ENCODE results near the gene C4B. TPM values are rescaled to one million over a fixed set of nuclear protein-coding genes. Genes with fewer than 3 reads are reported as not detected.
"Not testable (repeated sequence)": the region's sequence is repeated elsewhere in the genome, so short reads cannot be mapped to it uniquely, and the experiment has no call there.

C4B gene
- total RNA-seq, 1 donor from 2014 or later, result 10.3 TPM

DNA sequence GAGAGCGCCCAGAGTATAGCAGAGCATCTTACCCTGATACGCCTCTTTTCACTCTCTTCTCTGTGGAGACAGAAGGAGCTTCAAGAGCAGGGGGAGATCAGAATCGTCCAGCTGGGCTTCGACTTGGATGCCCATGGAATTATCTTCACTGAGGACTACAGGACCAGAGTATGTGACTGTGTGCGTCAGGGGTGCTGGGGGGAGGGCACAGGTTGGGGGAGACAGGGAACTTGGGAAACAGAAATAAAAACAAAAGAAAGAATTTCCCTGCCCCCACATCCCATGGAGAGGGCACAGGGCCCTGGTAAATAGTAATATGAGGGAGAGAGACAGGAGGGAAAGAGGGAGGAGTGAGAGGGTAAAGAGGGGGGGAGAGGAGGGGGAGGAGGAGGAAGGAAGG lies 35.8 kb upstream of the C4B start:
- TF ChIP-seq, protein P1, sequence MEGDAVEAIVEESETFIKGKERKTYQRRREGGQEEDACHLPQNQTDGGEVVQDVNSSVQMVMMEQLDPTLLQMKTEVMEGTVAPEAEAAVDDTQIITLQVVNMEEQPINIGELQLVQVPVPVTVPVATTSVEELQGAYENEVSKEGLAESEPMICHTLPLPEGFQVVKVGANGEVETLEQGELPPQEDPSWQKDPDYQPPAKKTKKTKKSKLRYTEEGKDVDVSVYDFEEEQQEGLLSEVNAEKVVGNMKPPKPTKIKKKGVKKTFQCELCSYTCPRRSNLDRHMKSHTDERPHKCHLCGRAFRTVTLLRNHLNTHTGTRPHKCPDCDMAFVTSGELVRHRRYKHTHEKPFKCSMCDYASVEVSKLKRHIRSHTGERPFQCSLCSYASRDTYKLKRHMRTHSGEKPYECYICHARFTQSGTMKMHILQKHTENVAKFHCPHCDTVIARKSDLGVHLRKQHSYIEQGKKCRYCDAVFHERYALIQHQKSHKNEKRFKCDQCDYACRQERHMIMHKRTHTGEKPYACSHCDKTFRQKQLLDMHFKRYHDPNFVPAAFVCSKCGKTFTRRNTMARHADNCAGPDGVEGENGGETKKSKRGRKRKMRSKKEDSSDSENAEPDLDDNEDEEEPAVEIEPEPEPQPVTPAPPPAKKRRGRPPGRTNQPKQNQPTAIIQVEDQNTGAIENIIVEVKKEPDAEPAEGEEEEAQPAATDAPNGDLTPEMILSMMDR (IDR thresholded peaks at IDR 0.05), result no peak
- Mint-ChIP-seq H3K4me1 (ENCODE audit: low read depth) (peaks cover under 1% of the 10 kb centered on the region), H3K27me3 (ENCODE audit: low read depth) (no peaks in the 10 kb centered on the region), H3K4me3 (ENCODE audit: unreplicated experiment) (no peak overlapping the region), H3K27ac (ENCODE audit: unreplicated experiment) (no peak overlapping the region), H3K36me3 (ENCODE audit: low read depth) (peaks cover 2% of the 10 kb centered on the region), H3K9me3 (ENCODE audit: low read depth) (no peaks in the 10 kb centered on the region)
- DNase-seq (ENCODE audit: low spot score), result no peak

DNA sequence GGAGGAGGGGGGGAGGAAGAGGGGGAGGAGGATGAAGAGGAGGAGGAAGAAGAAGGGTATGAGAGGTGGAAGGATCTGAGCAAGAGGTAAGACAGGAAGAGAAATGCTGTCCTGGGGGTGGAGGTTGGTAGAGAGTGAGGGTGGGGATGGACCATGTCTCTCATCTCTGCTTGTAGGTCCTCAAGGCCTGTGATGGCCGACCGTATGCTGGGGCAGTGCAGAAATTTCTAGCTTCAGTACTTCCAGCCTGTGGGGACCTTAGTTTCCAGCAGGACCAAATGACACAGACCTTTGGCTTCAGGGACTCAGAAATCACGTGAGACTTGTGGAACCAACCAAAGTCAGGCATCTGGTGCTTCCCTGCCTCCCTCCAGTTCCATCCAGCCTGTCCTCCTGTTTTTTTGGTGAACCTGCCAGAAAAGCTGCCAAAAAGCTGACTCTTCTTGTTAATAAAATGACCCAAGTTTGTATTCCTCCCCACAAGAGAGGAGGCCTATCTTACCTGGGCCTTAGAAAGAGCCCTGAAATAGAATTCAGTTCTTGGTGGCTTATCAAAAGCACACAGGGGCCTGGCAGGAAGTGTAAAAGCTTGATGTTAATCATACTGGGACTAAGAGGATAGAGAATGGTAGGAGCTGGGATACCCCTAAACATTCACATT lies 35.2 kb upstream of the C4B start:
- H3K36me3 Mint-ChIP-seq (ENCODE audit: low read depth), result peaks cover 2% of the 10 kb centered on the region
- no peaks in the 10 kb centered on the region for H3K9me3 Mint-ChIP-seq (ENCODE audit: low read depth)
- TF ChIP-seq, protein P1 (IDR thresholded peaks at IDR 0.05), result no peak
- no peak for DNase-seq (ENCODE audit: low spot score)
- H3K4me1 Mint-ChIP-seq (ENCODE audit: low read depth), result no peaks in the 10 kb centered on the region
- H3K27me3 Mint-ChIP-seq (ENCODE audit: low read depth), result no peaks in the 10 kb centered on the region
- H3K4me3 Mint-ChIP-seq (ENCODE audit: unreplicated experiment), result no peak overlapping the region
- H3K27ac Mint-ChIP-seq (ENCODE audit: unreplicated experiment), result no peak overlapping the region

DNA sequence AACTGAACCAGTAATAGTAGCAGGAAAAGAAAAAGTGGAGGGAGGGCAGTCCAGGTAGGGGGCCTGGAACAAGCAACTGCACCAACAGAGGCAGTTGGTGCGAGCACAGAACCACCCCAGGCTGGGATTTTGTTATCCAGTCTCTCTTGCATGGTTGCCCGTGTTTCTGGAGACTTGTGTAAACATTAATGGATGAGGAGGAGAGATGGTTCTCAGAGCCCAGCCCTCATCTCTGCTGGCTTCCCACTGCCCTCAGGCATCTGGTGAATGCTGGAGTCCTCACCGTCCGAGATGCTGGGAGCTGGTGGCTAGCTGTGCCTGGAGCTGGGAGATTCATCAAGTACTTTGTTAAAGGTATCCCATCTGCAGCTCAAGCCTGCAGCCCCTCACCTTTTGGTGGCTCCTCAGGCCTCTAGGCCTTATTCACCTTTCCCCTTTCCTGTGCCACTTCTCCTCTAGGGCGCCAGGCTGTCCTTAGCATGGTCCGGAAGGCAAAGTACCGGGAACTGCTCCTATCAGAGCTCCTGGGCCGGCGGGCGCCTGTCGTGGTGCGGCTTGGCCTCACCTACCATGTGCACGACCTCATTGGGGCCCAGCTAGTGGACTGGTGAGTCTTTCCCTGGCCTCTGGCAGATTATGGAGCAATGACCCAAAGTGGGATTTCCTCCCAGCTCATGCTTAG lies 34.3 kb upstream of the C4B start:
- H3K27ac Mint-ChIP-seq (ENCODE audit: unreplicated experiment); H3K4me1 Mint-ChIP-seq (ENCODE audit: low read depth); H3K9me3 Mint-ChIP-seq (ENCODE audit: low read depth); H3K4me3 Mint-ChIP-seq (ENCODE audit: unreplicated experiment); H3K27me3 Mint-ChIP-seq (ENCODE audit: low read depth); H3K36me3 Mint-ChIP-seq (ENCODE audit: low read depth): not testable (repeated sequence)
- peak; percentile 72 for DNase-seq (ENCODE audit: low spot score)

DNA sequence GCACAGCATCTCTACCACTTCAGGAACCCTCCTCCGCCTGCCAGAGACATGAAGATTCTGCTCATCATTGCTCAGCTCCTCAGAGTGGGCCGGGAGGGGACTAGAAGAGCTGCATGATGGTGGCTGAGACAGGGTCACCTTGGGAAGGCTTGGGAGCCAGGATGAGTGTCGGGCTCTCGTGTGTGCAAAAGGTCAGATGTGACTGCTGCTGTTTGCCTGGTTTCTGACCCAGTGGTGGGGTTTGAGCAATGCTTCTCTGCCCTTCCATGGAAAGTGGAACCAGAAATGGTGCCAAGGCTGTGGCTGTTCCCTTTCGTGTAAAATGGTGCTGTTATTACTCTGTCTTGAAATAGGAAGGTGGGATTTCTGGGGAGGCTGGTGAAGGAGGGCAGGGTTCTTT lies 33.6 kb upstream of the C4B start:
- not testable (repeated sequence) for H3K27me3 Mint-ChIP-seq (ENCODE audit: low read depth); H3K36me3 Mint-ChIP-seq (ENCODE audit: low read depth); DNase-seq (ENCODE audit: low spot score); H3K9me3 Mint-ChIP-seq (ENCODE audit: low read depth); H3K4me3 Mint-ChIP-seq (ENCODE audit: unreplicated experiment); H3K27ac Mint-ChIP-seq (ENCODE audit: unreplicated experiment); H3K4me1 Mint-ChIP-seq (ENCODE audit: low read depth)

DNA sequence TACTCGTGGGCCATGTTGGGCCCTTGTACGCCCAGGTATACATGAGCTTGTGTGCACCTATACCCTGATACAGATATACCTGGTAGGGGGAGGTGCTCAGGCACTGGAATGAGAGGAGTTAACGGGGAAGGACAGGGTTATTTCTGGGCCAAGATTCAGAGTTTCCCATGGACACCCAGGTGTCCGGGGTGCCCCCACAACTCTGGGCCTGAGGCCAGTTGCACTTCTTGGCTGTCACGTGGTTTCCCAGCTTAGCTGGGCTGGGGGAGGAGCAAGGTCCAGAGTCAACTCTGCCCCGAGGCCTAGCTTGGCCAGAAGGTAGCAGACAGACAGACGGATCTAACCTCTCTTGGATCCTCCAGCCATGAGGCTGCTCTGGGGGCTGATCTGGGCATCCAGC lies 32.9 kb upstream of the C4B start, which contains the start of gene C4A:
TSS of gene C4A (plus strand) at position 314 of the 400 bp plus-strand sequence. CDS start at position 365, 51 bp downstream.
- not testable (repeated sequence) for H3K27me3 Mint-ChIP-seq (ENCODE audit: low read depth); H3K4me1 Mint-ChIP-seq (ENCODE audit: low read depth); H3K9me3 Mint-ChIP-seq (ENCODE audit: low read depth); H3K27ac Mint-ChIP-seq (ENCODE audit: unreplicated experiment); DNase-seq (ENCODE audit: low spot score); H3K4me3 Mint-ChIP-seq (ENCODE audit: unreplicated experiment); H3K36me3 Mint-ChIP-seq (ENCODE audit: low read depth)

DNA sequence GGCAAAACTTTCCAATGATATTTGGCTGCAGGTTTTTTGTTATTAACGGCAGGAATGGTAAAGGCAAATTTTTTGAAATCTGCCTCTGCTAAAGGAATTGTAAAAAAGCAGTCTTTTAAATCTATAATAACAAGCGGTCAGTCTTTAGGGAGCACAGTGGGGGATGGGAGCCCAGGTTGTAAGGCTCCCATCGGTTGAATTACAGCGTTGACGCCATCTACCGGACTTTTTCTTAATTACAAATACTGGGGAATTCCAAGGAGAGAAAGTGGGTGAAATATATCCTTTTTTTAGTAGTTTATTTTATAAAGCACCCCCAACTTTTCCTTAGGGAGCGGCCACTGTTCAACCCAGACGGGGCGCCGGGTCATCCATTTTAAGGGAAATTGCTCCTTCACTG lies 25.2 kb upstream of the C4B start:
- not testable (repeated sequence) for H3K27me3 Mint-ChIP-seq (ENCODE audit: low read depth); H3K4me3 Mint-ChIP-seq (ENCODE audit: unreplicated experiment); H3K27ac Mint-ChIP-seq (ENCODE audit: unreplicated experiment); H3K36me3 Mint-ChIP-seq (ENCODE audit: low read depth); H3K9me3 Mint-ChIP-seq (ENCODE audit: low read depth); DNase-seq (ENCODE audit: low spot score); H3K4me1 Mint-ChIP-seq (ENCODE audit: low read depth)

DNA sequence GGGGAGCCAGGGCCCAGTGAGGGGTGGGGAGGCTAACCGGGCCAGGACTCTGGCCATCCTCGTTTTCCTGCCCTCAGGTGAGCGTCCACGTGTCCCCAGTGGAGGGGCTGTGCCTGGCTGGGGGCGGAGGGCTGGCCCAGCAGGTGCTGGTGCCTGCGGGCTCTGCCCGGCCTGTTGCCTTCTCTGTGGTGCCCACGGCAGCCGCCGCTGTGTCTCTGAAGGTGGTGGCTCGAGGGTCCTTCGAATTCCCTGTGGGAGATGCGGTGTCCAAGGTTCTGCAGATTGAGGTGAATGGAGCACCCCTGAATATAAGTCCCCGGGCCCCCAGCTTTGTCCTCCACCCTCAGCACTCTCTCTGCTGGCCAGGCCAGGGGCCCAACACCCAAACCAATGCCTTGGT lies 20.2 kb upstream of the C4B start:
- DNase-seq (ENCODE audit: low spot score); H3K9me3 Mint-ChIP-seq (ENCODE audit: low read depth); H3K4me1 Mint-ChIP-seq (ENCODE audit: low read depth); H3K4me3 Mint-ChIP-seq (ENCODE audit: unreplicated experiment); H3K27ac Mint-ChIP-seq (ENCODE audit: unreplicated experiment); H3K36me3 Mint-ChIP-seq (ENCODE audit: low read depth); H3K27me3 Mint-ChIP-seq (ENCODE audit: low read depth): not testable (repeated sequence)

DNA sequence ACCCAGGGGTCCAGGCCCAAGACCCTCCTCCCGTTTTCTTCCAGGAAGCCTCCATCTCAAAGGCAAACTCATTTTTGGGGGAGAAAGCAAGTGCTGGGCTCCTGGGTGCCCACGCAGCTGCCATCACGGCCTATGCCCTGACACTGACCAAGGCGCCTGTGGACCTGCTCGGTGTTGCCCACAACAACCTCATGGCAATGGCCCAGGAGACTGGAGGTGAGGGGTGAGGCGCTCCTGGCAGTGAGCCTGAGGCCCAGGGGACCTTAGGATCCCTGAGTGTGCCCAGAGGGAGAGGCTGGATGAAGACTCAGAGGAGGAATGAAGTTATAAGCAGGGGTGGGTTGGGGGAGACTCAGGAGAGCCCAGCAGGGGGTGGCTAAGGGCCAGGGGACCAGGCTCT lies 18.2 kb upstream of the C4B start:
- H3K36me3 Mint-ChIP-seq (ENCODE audit: low read depth); DNase-seq (ENCODE audit: low spot score); H3K4me3 Mint-ChIP-seq (ENCODE audit: unreplicated experiment); H3K9me3 Mint-ChIP-seq (ENCODE audit: low read depth); H3K27ac Mint-ChIP-seq (ENCODE audit: unreplicated experiment); H3K4me1 Mint-ChIP-seq (ENCODE audit: low read depth); H3K27me3 Mint-ChIP-seq (ENCODE audit: low read depth): not testable (repeated sequence)

DNA sequence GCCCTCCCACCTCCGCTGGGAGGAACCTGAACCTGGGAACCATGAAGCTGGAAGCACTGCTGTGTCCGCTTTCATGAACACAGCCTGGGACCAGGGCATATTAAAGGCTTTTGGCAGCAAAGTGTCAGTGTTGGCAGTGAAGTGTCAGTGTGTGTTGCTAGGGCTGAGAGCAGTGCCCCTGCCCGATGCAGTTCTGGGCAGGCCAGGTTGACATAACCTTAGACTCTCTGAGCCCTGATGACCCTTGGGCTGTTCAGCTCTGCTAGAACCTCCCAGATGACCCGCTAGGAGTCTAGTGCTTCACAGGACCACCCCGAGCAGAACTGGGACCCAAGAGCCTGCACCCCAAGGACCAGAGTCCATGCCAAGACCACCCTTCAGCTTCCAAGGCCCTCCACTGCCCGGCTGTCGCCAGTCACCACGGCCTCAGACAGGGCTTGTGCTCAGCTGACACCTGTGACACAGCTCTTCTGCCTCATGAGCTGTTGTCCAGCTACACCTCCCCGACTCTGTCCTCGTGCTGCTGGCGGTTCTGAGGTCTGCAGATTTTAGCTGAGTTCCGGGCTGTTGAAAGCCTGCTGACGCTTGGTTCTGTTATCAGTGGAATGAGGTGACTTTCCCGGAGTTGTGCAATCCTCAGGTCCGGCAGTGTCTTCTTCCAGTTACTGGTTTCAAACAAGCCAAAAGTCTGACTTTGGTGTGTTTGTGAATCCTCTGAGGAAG lies 11.9 kb upstream of the C4B start:
- not testable (repeated sequence) for H3K4me1 Mint-ChIP-seq (ENCODE audit: low read depth); H3K27me3 Mint-ChIP-seq (ENCODE audit: low read depth); DNase-seq (ENCODE audit: low spot score); H3K9me3 Mint-ChIP-seq (ENCODE audit: low read depth); H3K4me3 Mint-ChIP-seq (ENCODE audit: unreplicated experiment); H3K36me3 Mint-ChIP-seq (ENCODE audit: low read depth); H3K27ac Mint-ChIP-seq (ENCODE audit: unreplicated experiment)

DNA sequence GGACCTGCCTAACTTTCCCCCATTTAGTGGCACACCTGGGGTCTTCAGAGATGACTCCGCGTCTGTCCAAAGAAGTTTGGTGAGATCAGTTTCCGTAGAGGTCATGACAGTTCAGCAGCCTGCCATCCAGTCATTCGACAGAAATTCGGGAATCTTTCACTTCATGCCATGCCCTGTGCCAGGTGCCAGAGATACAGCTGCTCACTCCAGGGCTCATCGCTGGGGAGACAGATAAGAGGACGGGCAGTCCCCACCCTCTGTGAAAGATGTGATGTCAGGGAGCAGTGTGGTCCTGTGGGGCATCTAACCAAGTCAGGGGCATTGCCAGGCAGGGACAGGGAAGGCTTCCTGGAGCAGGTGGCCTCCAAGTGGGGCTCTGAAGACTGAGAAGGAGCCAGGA lies 11.3 kb upstream of the C4B start:
- H3K27ac Mint-ChIP-seq (ENCODE audit: unreplicated experiment); H3K4me3 Mint-ChIP-seq (ENCODE audit: unreplicated experiment); DNase-seq (ENCODE audit: low spot score); H3K9me3 Mint-ChIP-seq (ENCODE audit: low read depth); H3K36me3 Mint-ChIP-seq (ENCODE audit: low read depth); H3K27me3 Mint-ChIP-seq (ENCODE audit: low read depth); H3K4me1 Mint-ChIP-seq (ENCODE audit: low read depth): not testable (repeated sequence)

DNA sequence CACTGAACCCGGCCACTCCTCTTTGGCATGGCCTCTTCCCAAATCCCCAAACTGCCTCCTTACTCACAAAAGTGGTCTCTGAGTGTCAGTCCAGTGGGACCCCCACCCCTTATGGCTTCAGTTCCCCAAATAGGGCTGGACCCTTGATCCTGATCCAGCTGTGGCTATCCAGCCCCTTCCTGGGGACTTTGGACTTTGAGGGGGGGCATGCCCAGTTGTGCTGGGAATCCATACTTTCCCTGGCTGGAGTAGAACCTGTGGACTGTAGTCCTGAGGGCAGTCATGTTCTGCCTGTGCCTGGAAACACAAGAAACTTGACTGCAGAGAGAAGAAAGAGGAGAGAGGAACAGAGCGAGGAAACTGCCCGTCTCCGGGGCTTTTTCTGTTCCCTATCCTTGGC lies 10.2 kb upstream of the C4B start:
- not testable (repeated sequence) for H3K4me1 Mint-ChIP-seq (ENCODE audit: low read depth); H3K27ac Mint-ChIP-seq (ENCODE audit: unreplicated experiment); DNase-seq (ENCODE audit: low spot score); H3K4me3 Mint-ChIP-seq (ENCODE audit: unreplicated experiment); H3K9me3 Mint-ChIP-seq (ENCODE audit: low read depth); H3K27me3 Mint-ChIP-seq (ENCODE audit: low read depth); H3K36me3 Mint-ChIP-seq (ENCODE audit: low read depth)

Data from chondrocyte (in vitro differentiated cells).